ENCODE results near the gene MCC.

MCC gene

GRCh38 chr5:113490317-113490716, 2.1 kb upstream of the MCC start:
- H3K4me1 Mint-ChIP-seq: peaks cover 6% of the 10 kb centered on the region
- peaks cover 31% of the 10 kb centered on the region for H3K9me3 Mint-ChIP-seq
- peaks cover 6% of the 10 kb centered on the region for H3K36me3 Mint-ChIP-seq (ENCODE audit: low read depth)
- no peak for DNase-seq
- peaks cover 63% of the 10 kb centered on the region for H3K27me3 Mint-ChIP-seq (ENCODE audit: low read depth, poor library complexity)
- H3K27ac Mint-ChIP-seq: no peak overlapping the region
- H3K4me3 Mint-ChIP-seq: no peak overlapping the region
- TF ChIP-seq CTCF (IDR thresholded peaks at IDR 0.05): no peak

- Mint-ChIP-seq H3K9me3 (peaks cover 31% of the 10 kb centered on the region), H3K27me3 (ENCODE audit: low read depth, poor library complexity) (peaks cover 69% of the 10 kb centered on the region), H3K27ac (no peak overlapping the region), H3K4me1 (peaks cover 6% of the 10 kb centered on the region), H3K4me3 (peak overlapping the region; percentile 52), H3K36me3 (ENCODE audit: low read depth) (peaks cover 6% of the 10 kb centered on the region)
- no peak for DNase-seq
- TF ChIP-seq CTCF (IDR thresholded peaks at IDR 0.05): no peak
These were observed 1.0 kb upstream of the MCC start for GRCh38 chr5:113489299-113489698.

- H3K27me3 Mint-ChIP-seq (ENCODE audit: low read depth, poor library complexity): peaks cover 70% of the 10 kb centered on the region
- no peak for DNase-seq
- peaks cover 6% of the 10 kb centered on the region for H3K36me3 Mint-ChIP-seq (ENCODE audit: low read depth)
- no peak for TF ChIP-seq CTCF (IDR thresholded peaks at IDR 0.05)
- peak overlapping the region; percentile 90 for H3K4me3 Mint-ChIP-seq
- no peak overlapping the region for H3K27ac Mint-ChIP-seq
- H3K9me3 Mint-ChIP-seq: peaks cover 31% of the 10 kb centered on the region
- peaks cover 6% of the 10 kb centered on the region for H3K4me1 Mint-ChIP-seq
These were observed 462 bp upstream of the MCC start for GRCh38 chr5:113488645-113489184.

GRCh38 chr5:113487416-113487780, 855 bp downstream of the MCC start:
- Mint-ChIP-seq H3K36me3 (ENCODE audit: low read depth) (peaks cover 6% of the 10 kb centered on the region), H3K27ac (no peak overlapping the region), H3K9me3 (peaks cover 30% of the 10 kb centered on the region), H3K27me3 (ENCODE audit: low read depth, poor library complexity) (peaks cover 72% of the 10 kb centered on the region), H3K4me3 (peak overlapping the region; percentile 90), H3K4me1 (peaks cover 6% of the 10 kb centered on the region)
- DNase-seq: peak; percentile 36
- TF ChIP-seq CTCF (IDR thresholded peaks at IDR 0.05): no peak

GRCh38 chr5:113480243-113480642, 8.0 kb downstream of the MCC start:
- no peak overlapping the region for H3K4me3 Mint-ChIP-seq
- H3K4me1 Mint-ChIP-seq: no peaks in the 10 kb centered on the region
- peaks cover 4% of the 10 kb centered on the region for H3K9me3 Mint-ChIP-seq
- no peak for DNase-seq
- no peak overlapping the region for H3K27ac Mint-ChIP-seq
- no peak for TF ChIP-seq CTCF (IDR thresholded peaks at IDR 0.05)
- no peaks in the 10 kb centered on the region for H3K36me3 Mint-ChIP-seq (ENCODE audit: low read depth)
- peaks cover 15% of the 10 kb centered on the region for H3K27me3 Mint-ChIP-seq (ENCODE audit: low read depth, poor library complexity)

- peaks cover 5% of the 10 kb centered on the region for H3K4me1 Mint-ChIP-seq
- no peak overlapping the region for H3K4me3 Mint-ChIP-seq
- no peak for TF ChIP-seq CTCF (IDR thresholded peaks at IDR 0.05)
- H3K36me3 Mint-ChIP-seq (ENCODE audit: low read depth): no peaks in the 10 kb centered on the region
- H3K27me3 Mint-ChIP-seq (ENCODE audit: low read depth, poor library complexity): peaks cover 8% of the 10 kb centered on the region
- H3K9me3 Mint-ChIP-seq: peaks cover 4% of the 10 kb centered on the region
- DNase-seq: no peak
- no peak overlapping the region for H3K27ac Mint-ChIP-seq
These were observed 9.6 kb downstream of the MCC start for GRCh38 chr5:113478691-113479090.
